ENCODE data around the gene MYBPH. TPM values are rescaled to one million over a fixed set of nuclear protein-coding genes. Genes with fewer than 3 reads are reported as not detected.
A peak's percentile ranks its signal among the peaks of the same experiment; 100 is the strongest.

The MYBPH gene
- total RNA-seq, 1 experiment from 2014 or later: not detected

- BruUV-seq (replicated peaks): no TSS peak
- intact Hi-C loops (cut with micrococcal nuclease): no loop called here
- TF ChIP-seq, protein P1, sequence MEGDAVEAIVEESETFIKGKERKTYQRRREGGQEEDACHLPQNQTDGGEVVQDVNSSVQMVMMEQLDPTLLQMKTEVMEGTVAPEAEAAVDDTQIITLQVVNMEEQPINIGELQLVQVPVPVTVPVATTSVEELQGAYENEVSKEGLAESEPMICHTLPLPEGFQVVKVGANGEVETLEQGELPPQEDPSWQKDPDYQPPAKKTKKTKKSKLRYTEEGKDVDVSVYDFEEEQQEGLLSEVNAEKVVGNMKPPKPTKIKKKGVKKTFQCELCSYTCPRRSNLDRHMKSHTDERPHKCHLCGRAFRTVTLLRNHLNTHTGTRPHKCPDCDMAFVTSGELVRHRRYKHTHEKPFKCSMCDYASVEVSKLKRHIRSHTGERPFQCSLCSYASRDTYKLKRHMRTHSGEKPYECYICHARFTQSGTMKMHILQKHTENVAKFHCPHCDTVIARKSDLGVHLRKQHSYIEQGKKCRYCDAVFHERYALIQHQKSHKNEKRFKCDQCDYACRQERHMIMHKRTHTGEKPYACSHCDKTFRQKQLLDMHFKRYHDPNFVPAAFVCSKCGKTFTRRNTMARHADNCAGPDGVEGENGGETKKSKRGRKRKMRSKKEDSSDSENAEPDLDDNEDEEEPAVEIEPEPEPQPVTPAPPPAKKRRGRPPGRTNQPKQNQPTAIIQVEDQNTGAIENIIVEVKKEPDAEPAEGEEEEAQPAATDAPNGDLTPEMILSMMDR (IDR thresholded peaks at IDR 0.05; ENCODE audit: unreplicated experiment): no peak
- CTCF ChIA-PET: interaction anchor here (0.5 to 8.0 kb wide), 10 partner anchors 11 to 199 kb away, joined by 3 to 62 read pairs (median 8); no protein-coding TSS in a partner anchor
- Mint-ChIP-seq H3K4me3 (ENCODE audit: unreplicated experiment) (no peak overlapping the region), H3K27ac (ENCODE audit: low read depth, unreplicated experiment) (no peak overlapping the region), H3K9me3 (ENCODE audit: unreplicated experiment) (peaks cover 6% of the 10 kb centered on the region), H3K27me3 (ENCODE audit: insufficient read depth, unreplicated experiment) (no peaks in the 10 kb centered on the region), H3K36me3 (ENCODE audit: insufficient read depth, unreplicated experiment) (no peaks in the 10 kb centered on the region), H3K4me1 (ENCODE audit: insufficient read depth, unreplicated experiment) (peaks cover 22% of the 10 kb centered on the region)
- POLR2A ChIA-PET: interaction anchor here (0.7 to 2.1 kb wide), 3 partner anchors 14 to 66 kb away, joined by 4 to 10 read pairs (median 10); partner anchors contain the start of gene CHI3L1
- no peak for DNase-seq (ENCODE audit: unreplicated experiment)
These were observed 25.3 kb upstream of the MYBPH start for GRCh38 chr1:203200916-203201315.

- Mint-ChIP-seq H3K27ac (ENCODE audit: low read depth, unreplicated experiment) (peak overlapping the region; percentile 7), H3K27me3 (ENCODE audit: insufficient read depth, unreplicated experiment) (no peaks in the 10 kb centered on the region), H3K36me3 (ENCODE audit: insufficient read depth, unreplicated experiment) (no peaks in the 10 kb centered on the region), H3K4me1 (ENCODE audit: insufficient read depth, unreplicated experiment) (peaks cover 22% of the 10 kb centered on the region), H3K9me3 (ENCODE audit: unreplicated experiment) (peaks cover 6% of the 10 kb centered on the region), H3K4me3 (ENCODE audit: unreplicated experiment) (no peak overlapping the region)
- no TSS peak for BruUV-seq (replicated peaks)
- intact Hi-C loops (cut with micrococcal nuclease): no loop called here
- CTCF ChIA-PET: interaction anchor here (0.5 to 8.0 kb wide), 18 partner anchors 12 to 160 kb away, joined by 3 to 62 read pairs (median 4); no protein-coding TSS in a partner anchor
- DNase-seq (ENCODE audit: unreplicated experiment): peak; percentile 99
- POLR2A ChIA-PET: interaction anchor here (0.7 to 2.1 kb wide), 9 partner anchors 9 to 160 kb away, joined by 3 to 10 read pairs (median 4); partner anchors contain the start of gene CHI3L1
- TF ChIP-seq, protein P1 (IDR thresholded peaks at IDR 0.05; ENCODE audit: unreplicated experiment): no peak
These were observed 24.4 kb upstream of the MYBPH start for GRCh38 chr1:203199816-203200571.

GRCh38 chr1:203199481-203199815, 23.8 kb upstream of the MYBPH start:
- no peak for DNase-seq (ENCODE audit: unreplicated experiment)
- Mint-ChIP-seq H3K4me3 (ENCODE audit: unreplicated experiment) (no peak overlapping the region), H3K4me1 (ENCODE audit: insufficient read depth, unreplicated experiment) (peaks cover 22% of the 10 kb centered on the region), H3K27ac (ENCODE audit: low read depth, unreplicated experiment) (peak overlapping the region; percentile 7), H3K9me3 (ENCODE audit: unreplicated experiment) (peaks cover 6% of the 10 kb centered on the region), H3K27me3 (ENCODE audit: insufficient read depth, unreplicated experiment) (no peaks in the 10 kb centered on the region), H3K36me3 (ENCODE audit: insufficient read depth, unreplicated experiment) (no peaks in the 10 kb centered on the region)
- ChIA-PET POLR2A (interaction anchor here (0.8 to 2.1 kb wide), 7 partner anchors 12 to 160 kb away, joined by 3 to 10 read pairs (median 3); partner anchors contain the start of gene CHI3L1), CTCF (interaction anchor here (0.6 to 8.0 kb wide), 13 partner anchors 12 to 159 kb away, joined by 3 to 62 read pairs (median 5); no protein-coding TSS in a partner anchor)
- BruUV-seq (replicated peaks): no TSS peak
- TF ChIP-seq, protein P1 (IDR thresholded peaks at IDR 0.05; ENCODE audit: unreplicated experiment): no peak
- intact Hi-C loops (cut with micrococcal nuclease): no loop called here

- POLR2A ChIA-PET: interaction anchor here (1.1 to 2.1 kb wide), 4 partner anchors 12 to 159 kb away, joined by 3 to 10 read pairs (median 4); partner anchors contain the start of gene CHI3L1
- DNase-seq (ENCODE audit: unreplicated experiment): no peak
- peaks cover 6% of the 10 kb centered on the region for H3K9me3 Mint-ChIP-seq (ENCODE audit: unreplicated experiment)
- H3K27ac Mint-ChIP-seq (ENCODE audit: low read depth, unreplicated experiment): no peak overlapping the region
- H3K4me1 Mint-ChIP-seq (ENCODE audit: insufficient read depth, unreplicated experiment): peaks cover 22% of the 10 kb centered on the region
- BruUV-seq (replicated peaks): no TSS peak
- H3K36me3 Mint-ChIP-seq (ENCODE audit: insufficient read depth, unreplicated experiment): no peaks in the 10 kb centered on the region
- intact Hi-C loops (cut with micrococcal nuclease): no loop called here
- H3K4me3 Mint-ChIP-seq (ENCODE audit: unreplicated experiment): no peak overlapping the region
- TF ChIP-seq, protein P1 (IDR thresholded peaks at IDR 0.05; ENCODE audit: unreplicated experiment): no peak
- no peaks in the 10 kb centered on the region for H3K27me3 Mint-ChIP-seq (ENCODE audit: insufficient read depth, unreplicated experiment)
- CTCF ChIA-PET: interaction anchor here (0.6 to 8.0 kb wide), 14 partner anchors 13 to 628 kb away, joined by 3 to 62 read pairs (median 5); partner anchors contain the start of gene ADORA1
These were observed 23.4 kb upstream of the MYBPH start for GRCh38 chr1:203199002-203199401.
